HG03159 (cell line): ENCODE results near the gene BIRC7.

Source experiments
- ATAC-seq: cut with Tn5 transposase; IDR thresholded peaks from one replicate; pipeline ENCODE4 v1.9.1; 2021; ENCODE audit warnings: mild to moderate bottlenecking, moderate library complexity; ENCODE audit not compliant: unreplicated experiment

The BIRC7 gene, protein sequence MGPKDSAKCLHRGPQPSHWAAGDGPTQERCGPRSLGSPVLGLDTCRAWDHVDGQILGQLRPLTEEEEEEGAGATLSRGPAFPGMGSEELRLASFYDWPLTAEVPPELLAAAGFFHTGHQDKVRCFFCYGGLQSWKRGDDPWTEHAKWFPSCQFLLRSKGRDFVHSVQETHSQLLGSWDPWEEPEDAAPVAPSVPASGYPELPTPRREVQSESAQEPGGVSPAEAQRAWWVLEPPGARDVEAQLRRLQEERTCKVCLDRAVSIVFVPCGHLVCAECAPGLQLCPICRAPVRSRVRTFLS

DNA sequence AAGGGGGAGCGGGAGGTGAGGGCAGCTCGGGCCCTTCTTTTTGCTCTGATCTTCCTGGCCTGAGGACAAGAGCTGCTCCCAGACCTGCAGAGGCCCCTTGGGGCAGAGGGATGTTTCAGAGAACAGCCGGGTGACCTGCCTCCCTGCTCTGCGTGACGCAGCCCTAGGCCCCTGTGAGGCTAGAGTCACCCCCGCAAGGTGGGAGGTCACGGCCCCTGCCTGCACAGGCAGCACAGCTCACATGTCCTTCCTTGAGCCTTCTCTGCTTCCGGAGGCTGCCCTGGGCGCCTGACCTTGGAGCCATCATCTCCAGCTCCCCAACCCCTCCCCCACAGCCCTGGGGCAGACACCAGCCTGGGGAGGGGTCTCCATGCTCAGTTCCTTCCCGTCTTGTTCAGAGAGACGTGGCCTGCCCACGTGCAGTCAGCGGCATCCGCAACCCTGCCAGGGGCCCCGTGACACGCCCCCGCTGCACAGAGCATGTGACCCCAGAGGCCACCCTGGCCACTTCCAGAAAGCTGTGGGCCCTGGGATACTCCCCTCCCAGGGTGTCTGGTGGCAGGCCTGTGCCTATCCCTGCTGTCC, at the start of gene BIRC7:
BIRC7 (plus strand) TSS at position 507 of the 585 bp plus-strand sequence. CDS start 192 bp downstream, outside the sequence.
- ATAC-seq: no peak

DNA sequence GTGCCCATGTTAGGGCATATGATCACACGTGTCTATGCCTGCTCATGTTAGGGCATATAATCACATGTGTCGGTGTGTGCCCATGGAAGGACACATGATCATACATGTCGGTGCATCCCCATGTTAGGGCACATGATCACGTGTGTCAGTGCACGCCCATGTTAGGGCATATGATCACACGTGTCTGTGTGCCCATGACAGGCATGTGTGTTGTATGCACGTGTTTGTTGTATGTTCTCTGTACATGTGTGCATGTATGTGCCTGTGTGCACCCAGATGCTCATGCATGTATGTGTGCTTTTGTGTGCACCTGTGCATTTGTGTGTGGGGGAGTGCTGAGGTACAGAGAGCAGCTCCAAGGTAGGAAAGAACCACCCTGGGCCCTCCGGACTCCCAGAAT, 49.6 kb upstream of the BIRC7 start:
- ATAC-seq: no peak

DNA sequence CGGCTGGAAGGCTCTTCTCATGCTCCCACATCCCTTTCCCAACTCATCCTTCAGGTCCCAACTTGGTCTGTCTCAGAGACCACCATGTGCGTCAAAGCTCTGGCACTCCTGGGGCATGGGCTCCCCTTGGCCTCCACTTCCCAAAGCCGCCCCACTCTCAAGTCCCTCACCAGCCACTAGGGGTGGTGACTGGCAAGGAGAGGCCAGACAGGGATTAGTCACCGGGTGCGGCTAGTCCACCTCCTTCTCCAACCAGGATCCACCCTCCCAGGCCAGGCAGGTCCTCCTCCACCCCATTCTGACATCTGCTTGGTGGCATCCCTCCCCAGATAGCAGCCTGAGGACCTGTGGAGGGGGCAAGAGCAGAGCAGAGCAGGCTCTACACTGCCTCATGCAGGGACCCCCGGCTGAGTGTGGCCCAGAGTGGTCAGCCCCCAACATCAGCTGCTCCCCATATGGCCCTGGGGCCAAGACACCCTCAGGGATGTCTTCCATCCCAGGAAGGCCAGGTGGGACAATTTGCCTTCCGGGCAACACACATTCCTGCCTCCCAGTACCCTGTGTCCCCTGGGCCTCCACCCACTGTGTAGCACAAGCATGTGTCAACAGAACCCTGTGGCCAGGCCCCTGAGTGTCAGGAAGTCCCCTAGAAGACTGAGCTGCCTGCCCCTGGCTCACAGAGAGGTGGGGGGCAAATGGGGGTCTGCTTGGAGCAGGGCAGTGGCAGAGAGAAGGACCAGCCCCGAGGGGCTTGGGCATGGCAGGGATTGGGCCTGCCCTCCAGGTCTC, 49.0 kb upstream of the BIRC7 start:
- ATAC-seq: no peak

DNA sequence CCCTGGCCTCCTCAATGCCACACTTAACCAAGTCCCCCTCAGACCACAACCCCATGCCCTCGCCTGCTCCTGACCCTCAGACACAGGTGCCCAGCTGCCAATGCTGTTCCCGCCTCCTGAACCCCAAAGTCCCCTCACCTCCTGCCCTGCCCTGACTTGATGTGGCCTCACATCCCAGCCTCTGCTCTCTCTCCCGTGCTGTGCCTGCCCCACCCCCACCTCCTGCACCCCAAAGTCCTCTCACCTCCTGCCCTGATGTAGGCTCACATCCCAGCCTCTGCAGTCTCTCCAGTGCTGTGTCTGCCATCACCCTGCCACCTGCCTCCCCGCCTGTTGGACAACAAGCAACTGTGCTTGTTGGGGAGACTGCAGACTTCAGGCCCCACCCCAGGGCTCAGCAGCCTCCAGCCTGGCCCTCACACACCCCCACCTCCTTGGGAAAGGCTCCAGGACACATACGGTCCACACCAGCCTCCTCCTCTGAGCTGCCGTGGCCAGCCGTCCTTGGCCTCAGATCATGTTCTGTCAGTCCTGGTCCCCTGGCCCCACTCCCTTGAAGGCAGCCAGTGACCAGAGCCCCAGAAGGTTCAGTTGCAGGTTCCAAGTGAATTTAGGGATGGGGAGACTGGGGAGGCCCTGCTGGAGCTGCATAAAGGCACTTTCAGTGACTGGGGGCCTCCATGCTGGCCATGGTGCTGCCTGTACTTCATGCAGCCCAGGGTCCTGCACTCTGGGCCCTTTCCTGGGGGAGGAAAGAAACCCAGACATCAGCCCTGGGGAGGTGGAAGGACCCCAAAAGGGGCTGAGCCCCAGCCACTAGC, 48.2 kb upstream of the BIRC7 start:
- no peak for ATAC-seq

DNA sequence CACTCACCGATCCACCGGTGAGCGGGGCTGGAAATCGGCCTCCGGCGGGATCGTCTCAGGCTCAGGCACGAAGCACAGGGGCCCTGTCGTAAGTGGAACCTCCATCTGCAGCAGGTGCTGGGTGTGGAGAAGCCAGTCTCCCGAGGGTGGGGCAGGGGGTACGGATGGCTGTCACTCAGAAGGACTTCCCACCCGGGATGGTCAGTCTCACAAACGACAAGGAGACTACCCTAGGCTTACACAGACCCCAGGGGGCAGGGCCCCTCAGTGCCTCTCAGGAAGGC, 47.6 kb upstream of the BIRC7 start:
- ATAC-seq: no peak

DNA sequence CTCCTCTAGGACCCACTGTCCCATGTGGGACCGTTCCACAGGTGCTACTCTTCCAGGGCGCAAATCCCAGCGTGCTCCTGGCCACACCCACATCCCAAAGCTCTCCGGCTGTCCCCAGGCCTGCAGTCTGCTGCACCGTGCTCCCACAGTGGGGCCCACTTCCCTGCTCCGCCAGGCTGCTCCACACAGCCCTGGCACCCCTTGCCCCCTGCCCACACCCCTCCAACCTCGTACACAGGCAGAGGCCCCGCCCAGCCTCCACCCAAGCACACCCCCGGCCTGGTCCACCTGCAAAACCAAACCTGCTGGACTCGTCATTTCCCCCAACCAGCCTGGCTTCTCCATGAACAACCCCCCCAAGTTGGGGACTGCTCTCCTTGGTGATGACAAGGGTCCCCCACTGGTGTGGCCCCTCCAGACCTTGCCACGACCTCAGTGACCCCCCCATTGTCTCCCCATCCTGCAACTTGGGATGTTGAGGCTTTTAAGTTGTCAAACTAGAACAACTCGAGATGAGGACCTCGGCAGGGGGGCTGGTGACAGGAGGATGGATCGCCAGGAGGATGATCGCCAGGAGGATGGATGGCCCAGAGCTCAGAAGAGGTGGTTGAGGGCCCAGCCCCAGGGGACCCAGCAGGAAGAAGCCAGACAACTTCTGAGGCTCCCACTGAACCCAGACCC, 46.9 kb upstream of the BIRC7 start:
- ATAC-seq: no peak

DNA sequence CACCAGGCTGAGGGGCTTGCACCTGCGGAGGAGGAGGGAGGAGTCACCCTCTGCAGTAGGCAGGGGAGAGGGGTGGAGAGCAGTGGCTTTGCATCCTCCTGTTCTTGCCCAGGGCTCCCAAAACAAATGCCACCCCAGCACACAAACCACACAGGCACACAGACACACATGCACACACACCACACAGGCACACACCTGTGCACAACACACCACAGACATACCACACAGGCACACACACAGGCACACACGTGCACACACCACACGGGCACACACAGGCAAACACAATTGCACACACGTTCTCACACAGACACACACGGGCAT, 46.4 kb upstream of the BIRC7 start:
- ATAC-seq: no peak

DNA sequence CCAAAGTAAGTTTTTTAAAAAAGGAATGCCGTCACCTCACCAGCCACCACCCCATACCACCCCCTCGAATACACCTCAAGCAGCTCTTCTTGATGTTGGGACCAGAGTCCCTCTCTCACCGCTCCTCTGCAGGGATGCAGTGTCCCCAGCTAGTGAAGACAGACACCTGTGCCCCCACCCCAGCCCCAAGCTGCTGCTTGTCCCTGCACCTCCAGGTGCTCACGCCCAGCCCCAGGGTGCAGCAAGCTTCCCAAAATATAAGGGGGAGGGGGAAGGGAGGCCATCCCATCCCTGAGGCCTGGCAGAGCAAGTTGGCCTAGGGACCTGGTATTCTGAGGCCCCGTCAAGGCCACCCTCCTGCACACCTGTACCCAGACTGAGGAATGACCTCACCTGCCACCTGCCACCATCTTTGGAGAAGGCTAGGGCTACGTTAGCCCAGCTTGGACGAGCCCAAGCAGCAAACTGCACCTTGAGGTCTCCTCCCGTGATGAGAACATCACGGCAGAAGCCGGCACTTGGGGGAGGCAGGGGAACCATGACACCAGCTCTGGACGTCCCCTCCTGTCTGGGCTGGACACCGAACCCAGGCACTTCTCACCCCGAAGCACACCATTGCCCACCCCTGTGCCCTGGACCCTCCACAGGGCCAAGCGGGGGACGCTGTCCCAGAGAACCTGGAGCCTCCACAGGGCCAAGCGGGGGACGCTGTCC, 45.7 kb upstream of the BIRC7 start:
- ATAC-seq: no peak

DNA sequence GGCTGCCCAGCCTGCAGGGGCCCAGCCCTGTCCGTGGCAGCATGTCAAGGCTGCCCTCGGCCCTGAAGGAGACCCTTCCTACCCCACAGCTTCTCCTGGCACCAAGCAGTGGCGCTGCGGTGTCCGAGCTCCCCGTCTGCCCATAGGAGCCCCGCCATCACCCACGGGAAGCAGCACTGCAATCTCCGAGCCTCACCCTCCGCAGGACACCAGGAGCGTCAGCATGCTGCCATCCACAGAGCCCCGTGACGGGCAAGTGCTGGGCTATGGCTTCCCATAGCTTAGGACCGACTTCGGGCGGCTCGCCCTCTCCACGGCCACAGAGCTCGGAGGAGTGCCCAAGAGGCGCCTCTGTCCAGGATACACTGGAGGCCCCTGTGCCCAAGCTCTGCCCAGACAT, 44.9 kb upstream of the BIRC7 start:
- no peak for ATAC-seq

DNA sequence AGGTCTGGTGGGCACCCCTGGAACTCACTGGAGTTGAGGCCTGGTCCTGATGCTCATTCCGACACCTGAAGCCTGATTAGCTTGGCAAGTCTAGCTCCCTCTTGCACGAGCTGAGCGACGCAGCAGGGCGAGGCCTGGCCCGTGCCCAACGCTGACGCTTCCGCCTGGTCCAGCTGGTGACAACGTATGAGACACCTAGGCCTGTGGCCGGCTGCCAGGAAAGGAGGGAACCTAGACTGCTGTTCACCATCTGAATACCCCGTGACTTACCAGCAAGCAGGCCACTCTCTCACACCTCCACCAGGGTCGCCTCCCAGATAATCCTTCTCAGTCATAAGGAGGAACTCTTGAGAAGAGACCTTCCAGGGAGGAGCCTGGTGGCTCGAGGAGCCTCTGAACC, 44.3 kb upstream of the BIRC7 start:
- no peak for ATAC-seq

DNA sequence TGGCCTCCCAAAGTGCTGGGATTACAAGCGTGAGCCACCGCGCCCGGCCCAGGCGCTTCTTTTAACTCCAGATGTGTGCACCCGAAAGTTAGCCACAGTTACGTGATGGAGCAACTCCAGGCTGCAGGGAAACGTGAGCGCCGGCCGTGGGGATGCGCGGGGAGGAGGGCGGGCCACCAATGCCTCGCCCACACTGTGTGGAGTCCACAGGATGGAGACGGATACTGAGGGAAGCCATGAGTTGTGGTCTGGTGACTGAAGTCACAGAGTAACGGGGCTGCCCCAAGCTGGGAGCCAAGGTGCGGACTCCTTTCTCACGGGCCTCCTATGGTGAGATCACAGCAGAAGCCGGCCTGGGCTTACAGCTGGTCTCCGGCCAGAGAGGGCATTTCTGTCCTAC, 43.0 kb upstream of the BIRC7 start:
- ATAC-seq: no peak

DNA sequence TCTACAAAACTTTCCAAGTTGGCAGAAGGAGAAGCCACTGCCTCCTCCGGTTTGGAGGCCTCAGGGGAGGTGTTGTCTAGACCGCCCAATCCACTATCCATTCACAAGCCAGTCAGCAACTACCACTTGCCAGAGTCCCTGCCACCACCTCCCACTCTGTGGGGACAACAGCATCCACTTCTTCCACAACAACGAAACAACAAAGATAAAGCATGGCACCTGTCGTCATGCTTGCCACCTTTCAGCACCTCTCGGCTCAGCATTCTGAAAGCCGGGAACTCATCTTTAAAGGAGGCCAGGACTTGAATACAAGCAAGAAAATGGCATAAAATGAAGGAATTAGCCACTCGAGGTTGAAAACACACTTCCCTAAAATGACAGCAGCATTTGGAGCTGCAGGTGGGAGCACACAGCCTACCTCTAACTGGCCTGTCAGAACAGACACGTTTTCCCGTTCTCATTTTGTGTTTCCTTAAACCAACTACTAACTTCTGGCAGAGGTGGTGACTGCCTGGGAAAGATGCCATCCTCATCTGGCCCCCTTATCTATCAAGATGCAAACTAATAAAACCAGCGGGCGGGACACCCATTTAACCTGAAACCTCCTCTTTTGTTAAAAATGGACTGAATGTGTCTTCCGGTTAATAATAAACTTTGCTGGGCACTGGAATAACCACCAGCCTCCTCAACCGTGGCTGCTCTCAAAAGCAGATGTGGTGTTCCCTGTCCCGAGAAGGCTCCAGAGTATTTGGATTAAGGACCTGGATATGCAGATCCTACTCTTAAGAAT, 41.5 kb upstream of the BIRC7 start:
- ATAC-seq: no peak

DNA sequence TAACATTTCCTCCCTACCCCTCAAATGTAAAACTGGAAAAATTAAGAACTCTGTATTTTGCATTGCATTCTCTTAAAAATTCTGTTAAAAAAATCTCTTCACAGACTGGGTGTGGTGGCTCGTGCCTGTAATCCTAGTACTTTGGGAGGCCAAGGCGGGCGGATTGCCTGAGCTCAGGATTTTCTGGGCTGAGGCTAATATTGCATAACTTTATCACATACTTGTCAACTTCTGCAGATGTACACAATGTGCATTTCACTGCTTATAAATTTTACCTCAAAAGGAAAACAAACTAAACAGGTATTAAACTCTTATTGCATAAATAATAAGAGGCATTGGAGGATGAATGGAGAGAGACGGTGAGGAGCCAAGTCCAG, 40.9 kb upstream of the BIRC7 start:
- ATAC-seq: no peak

DNA sequence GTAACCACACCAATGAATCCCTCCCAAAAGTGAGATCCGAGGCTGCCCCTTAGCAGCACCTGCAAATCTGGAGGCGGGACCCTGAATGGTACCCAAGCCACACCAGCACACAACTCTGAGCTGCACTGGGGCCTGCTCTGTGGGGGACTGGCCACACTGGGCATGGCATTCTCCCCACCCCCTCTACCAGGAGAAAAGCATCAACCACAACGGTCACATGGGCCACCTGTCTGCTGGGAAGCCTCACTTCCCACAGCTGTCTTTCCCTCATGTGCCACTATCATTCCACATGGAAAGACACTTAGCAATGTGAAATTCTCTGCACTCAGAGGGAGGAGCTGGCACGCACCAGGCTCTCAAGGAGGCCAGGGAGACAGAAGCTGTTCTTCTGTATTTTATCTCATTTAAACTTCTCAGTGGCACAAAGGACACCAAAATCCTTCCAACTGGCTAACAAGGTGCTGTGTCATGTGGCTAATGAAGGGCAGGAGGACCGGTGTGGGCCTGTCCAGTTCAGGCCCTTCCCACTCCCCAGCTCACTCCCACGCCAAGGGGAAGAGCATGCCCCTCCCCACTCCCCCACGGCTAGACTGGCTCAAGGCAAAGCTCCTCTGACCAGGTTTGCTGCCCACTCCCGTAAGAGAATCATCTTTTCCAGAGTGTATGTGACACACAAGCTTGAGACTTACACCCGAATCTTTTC, 38.8 kb upstream of the BIRC7 start:
- ATAC-seq: no peak

DNA sequence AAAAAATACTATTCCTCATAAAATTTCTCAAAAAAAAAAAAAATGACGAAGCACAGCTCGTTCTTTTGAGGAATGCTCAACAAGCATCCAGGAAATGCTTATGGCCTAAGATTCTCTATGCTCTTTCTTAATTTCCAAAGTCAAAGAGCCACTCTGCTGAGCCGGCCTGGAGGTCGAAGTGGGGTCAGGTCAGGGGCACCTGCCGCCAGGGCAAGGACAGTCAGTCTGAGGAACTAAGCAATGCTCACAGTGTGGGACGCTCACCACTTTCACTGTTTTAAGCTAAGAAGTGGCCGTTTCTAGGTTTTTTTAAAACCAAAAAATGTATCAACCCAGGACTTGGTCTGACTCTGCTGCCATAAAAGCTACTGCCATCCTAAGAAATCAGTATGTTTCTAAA, 37.1 kb upstream of the BIRC7 start:
- no peak for ATAC-seq

DNA sequence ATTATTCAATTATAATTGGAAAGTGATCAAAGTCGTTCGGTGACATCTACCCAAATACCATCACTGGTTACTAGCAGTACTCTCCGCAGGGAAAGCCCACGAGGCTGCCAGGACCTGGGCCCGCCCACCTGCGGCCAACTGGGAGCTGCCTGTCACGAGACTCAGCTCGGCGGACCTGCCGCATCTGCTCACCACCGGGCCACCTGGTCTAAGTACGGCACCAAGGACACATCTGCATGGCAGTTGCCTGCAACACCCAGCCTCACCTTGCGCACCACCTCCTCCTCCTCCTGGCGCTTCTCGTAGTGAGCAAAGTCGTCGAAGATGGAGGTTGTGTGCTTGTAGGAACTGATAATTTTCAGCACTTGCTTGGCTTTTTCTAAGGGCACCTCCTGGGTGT, 33.7 kb upstream of the BIRC7 start:
- no peak for ATAC-seq

DNA sequence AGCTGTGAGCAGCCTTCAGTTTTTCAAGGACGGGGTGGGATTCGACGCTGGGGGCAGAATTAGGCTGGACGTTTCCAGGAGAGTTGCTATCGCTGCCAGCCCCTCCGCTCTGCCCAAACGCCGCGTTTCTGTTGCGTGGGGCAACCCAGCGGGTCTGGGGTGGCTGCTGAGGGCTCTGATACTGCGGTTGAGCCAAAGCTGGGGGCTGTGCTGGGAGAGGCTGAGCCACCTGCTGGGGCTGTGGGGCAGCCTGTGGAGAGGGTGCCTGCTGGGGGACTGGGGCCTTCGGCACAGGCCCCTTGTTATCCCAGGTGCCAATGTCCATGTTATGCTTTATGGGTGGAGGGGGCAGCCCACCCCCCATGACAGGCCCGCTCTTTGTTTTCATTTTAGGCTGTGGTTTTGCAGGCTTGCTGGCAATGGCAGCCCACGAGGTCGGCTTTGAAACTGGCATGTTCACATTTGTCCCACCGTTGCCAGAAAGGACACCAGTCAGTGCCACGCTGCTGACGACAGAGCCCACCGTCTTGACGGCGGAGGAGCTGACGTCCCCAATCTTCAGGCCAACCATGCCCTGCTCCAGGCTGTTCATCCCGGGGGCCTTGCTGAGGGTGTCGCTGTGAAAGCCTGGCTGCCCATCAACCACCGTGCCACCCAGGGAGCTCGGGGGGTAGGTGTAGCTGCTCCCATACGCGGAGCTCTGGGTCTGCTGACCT, 32.7 kb upstream of the BIRC7 start:
- ATAC-seq: no peak

DNA sequence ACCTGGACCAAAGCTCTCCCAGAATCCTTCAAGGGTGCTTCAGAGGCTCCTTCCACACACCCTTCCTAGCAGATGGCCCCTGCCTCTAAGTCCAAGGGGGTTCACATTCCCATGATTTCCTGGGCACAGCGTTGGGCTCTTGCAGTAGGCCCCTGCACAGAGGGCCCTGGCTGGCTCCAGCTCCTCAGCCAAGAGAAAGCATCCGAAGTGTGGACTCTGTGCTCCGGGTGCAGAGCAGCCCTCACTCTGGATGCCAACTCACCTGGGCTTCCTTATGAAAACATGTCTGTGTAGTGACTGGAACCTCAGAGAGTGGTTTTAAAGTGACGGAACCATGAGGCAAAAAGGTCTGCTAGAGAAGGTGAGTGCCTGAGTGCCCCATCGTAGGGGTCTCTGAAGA, 31.3 kb upstream of the BIRC7 start:
- no peak for ATAC-seq

DNA sequence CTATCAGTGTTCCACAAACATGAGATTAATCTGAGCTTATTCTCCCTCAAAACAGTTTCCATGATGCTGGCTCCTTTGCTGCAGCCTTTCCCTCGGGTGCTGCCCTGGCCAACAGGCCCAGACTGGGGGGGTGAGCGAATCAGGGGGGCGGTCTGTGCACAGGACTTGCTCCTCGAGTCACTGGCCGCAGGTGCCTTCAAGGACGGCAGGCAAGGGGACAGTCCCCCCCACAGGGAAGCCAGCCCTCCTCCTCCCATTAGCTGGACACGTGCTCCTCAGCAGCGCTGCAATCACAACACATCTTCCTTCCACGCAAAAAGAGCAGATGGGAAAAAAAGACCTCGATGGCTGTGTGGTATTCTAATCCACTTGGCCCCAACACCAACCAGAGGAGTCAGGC, 29.8 kb upstream of the BIRC7 start:
- ATAC-seq: no peak
